GM15510 (cell line): ENCODE measurements around the gene VPS39.
A peak's percentile ranks its signal among the peaks of the same experiment; 100 is the strongest.

Experiments
- POLR2A ChIP-seq: IDR thresholded peaks from 3 replicates; pipeline ENCODE4 v1.6.1; 2011; ENCODE audit warnings: borderline replicate concordance; ENCODE audit not compliant: insufficient read length; ENCODE audit errors: extremely low read depth

The VPS39 gene

GRCh38 chr15:42207674-42208579 lies at the start of gene VPS39:
VPS39 (minus strand) TSS chr15:42208304; CDS start chr15:42208153, 151 bp downstream.
- TF ChIP-seq POLR2A = peak; percentile 85

GRCh38 chr15:42253300-42253699 lies 45.2 kb upstream of the VPS39 start:
- no peak for TF ChIP-seq POLR2A

- TF ChIP-seq POLR2A = no peak
These were observed 32.7 kb upstream of the VPS39 start for GRCh38 chr15:42240823-42241222.

DNA sequence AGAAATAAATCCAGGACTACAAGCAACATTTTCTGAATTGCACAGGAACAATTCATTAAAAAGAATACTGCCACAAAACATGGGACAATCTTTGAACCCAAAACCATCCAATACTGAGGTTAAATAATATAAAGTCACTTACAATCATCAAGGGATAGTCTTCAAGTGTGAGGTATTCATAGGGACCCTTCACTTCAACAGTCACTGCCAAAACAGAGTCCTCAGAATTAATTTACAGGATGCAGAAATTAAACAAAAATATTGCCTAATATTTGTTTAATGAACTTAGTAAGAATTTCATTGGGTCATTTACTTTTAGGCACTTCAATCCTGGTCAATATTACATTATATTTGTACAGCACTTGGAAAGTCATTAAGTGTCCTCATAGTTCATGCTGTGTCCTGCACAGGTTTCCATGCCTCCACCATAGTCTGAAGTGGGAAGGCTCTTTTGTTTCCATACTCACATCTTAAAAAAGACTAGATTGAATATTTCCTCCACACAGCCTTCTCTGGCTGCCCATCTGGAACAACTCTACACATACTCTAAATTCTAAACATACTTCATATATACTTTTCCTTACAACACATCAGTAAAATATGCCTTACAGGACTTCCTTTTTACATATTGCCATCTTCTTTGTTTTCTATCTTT lies 31.6 kb upstream of the VPS39 start:
- TF ChIP-seq POLR2A = no peak

GRCh38 chr15:42233107-42233506 lies 25.0 kb upstream of the VPS39 start:
- TF ChIP-seq POLR2A = no peak

DNA sequence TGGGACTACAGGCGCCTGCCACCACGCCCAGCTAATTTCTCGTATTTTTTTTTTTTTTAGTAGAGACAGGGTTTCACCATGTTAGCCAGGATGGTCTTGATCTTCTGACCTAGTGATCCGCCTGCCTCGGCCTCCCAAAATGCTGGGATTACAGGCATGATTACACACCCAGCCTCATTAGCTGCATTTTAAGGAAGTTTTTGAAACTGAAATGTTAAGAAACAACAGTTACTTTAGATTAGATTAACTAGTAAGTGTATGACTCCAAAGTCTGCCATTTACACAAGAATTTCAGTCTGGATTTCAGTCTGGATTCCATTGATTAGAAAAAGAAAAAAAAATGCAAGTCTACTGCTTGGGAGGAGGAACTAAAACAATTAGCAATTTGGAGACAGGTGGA lies 24.5 kb upstream of the VPS39 start:
- TF ChIP-seq POLR2A = no peak

GRCh38 chr15:42231088-42231487 lies 23.0 kb upstream of the VPS39 start:
- no peak for TF ChIP-seq POLR2A

DNA sequence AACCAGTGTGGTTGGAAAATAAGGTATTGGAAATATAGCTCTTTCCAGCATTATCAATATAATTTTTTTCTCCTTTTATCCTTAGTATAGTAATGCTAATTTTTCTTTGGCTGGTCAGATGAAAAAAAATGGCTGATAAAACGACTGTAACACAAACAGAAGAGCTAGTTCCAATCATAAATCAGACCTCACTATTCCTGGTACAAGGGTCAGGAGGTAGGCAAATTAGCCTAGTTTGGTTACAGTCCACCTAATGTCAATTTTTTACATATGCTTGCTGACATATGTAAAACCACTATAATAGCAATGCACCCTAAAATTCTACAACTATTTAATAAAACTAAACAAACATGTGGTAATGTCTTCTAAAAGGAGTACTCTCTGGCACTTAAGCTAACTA lies 19.9 kb upstream of the VPS39 start:
- TF ChIP-seq POLR2A = no peak

- no peak for TF ChIP-seq POLR2A
These were observed 18.5 kb upstream of the VPS39 start for GRCh38 chr15:42226648-42227047.

DNA sequence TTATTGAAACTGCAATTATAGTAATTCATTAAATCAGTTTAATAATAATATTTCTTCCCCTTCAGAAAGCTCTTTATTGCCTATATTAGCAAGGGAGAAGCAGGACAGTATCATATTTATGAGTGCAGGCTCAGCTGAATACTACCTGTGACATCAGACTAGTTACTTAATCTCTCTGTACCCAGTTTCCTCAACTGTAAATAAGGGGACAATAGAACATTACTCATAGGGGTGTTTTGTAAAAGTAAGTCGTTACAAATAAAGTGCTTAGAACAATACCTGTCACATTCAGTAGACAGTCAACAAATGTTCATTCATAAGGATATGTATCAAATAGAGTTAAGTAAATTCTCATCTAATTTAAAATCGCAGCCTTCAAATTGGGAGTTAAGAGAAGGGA lies 12.1 kb upstream of the VPS39 start:
- no peak for TF ChIP-seq POLR2A

DNA sequence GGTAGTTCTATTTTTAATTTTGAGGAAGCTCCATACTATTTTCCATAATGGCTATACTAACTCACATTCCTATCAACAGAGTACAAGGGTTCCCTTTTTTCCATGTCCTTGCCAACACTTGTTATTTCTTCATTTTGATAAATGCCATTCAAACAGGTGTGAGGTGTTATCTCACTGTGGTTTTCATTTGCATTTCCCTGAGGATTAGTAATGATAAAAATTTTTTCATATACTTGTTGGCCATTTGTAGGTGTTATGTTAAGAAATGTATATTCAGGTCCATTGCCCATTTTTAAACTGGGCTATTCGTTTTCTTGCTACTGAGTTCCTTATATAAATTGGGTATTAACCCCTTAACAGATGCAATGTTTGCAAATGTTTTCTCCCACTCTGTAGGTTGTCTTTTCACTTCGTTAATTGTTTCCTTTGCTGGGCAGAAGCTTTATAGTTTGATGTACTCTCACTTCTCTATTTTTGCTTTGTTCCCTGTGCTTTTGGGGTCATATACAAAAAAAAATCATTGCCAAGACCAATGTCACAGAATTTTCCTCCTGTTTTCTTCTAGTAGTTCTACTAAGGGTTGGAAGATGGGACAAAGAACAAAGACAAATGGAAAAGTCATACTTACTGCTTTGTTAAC lies 11.0 kb upstream of the VPS39 start:
- no peak for TF ChIP-seq POLR2A

DNA sequence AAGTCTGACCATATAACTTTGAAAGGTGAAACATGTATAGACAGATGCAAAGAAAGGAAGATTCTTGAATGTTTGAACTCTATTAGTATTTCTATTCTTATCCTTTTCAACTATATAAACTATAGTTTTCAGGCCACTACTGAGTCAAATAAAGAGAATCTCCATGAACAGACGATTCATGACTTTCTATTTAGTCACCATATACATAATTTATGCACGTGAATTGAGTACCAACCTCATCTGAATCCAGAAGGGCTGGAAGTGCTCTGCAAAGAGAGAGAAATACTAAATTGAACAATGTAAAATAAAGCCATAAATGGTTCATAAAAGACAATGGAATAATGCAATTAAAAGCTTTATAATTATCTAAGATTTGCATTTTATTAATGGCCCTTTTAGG lies 9.5 kb upstream of the VPS39 start:
- no peak for TF ChIP-seq POLR2A

DNA sequence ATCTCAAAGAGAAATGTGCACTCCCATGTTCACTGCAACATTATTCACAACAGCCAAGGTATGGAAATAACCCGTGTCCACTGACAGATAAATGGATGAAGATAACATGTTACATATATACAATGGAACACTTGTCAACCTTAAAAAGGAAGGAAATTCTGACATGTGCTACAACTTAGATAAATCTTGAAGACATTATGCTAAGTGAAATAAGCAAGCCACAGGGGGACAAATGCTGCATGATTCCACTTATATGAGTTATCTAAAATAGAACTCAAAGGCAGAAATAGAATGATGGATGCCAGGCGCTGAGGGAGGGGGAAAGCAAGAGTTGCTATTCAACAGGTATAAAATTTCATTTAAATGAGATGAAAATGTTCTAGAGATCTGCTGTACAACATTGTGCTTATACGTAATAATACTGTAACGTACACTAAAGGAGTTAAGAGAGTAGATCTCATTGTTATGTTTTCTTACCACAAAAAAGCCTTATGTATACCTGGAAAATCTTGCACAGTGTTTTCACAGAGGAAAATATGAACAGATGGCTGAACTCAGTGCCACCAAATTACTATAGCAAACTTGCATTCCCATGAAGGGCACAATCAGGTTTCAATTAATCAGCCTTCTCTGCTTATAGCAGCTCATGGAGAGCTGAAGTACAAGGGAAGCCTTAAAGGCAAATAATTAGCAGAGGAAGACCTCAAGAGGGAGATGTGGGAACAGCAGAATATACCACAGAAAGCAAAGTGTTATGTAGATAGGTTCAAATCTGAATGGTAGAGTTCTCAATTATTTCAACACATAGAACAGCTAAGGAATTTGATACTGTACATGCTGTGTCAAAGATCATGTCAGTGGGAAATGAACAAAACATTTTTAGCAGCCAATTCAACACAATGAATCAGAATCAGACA lies 8.1 kb upstream of the VPS39 start:
- no peak for TF ChIP-seq POLR2A

DNA sequence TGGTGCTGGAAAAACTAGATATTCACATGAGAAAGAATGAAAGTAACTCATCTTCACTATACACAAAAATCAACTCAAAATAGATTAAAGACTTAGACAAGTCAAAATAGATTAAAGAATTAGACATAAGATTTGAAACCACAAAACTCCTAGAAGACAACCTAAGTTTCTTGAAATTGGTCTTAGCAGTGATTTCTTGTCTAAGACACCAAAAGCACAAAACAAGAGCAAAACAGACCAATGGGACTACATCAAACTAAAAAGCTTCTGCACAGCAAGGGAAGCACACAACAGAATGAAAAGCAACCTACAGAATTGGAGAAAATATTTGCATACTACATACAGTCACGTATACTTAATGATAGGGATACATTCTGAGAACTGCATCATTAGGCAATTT lies 6.5 kb upstream of the VPS39 start:
- TF ChIP-seq POLR2A = no peak
